Retinal pigment epithelial cell (primary cell): ENCODE measurements around the gene VPS37C.

ENCODE experiments used
- DNase-seq: peaks from one replicate; pipeline ENCODE4 v3.0.0-alpha.2; 2010; ENCODE audit warnings: low read depth
- H3K4me3 ChIP-seq: 2 replicates; pipeline ENCODE4 v1.5.1; 2011; ENCODE audit warnings: mild to moderate bottlenecking, low read length, control low read depth, moderate library complexity
- CTCF ChIP-seq: conservative IDR thresholded peaks from 2 replicates; pipeline ENCODE4 v1.5.1; 2011; ENCODE audit warnings: low read depth, low read length, control low read depth, inconsistent platforms

Gene VPS37C

GRCh38 chr11:61119571-61119970 lies 41.7 kb downstream of the VPS37C start:
- no peak for TF ChIP-seq CTCF
- no peak overlapping the region for H3K4me3 ChIP-seq
- no peak for DNase-seq

GRCh38 chr11:61119055-61119454 lies 42.2 kb downstream of the VPS37C start:
- no peak overlapping the region for H3K4me3 ChIP-seq
- no peak for TF ChIP-seq CTCF
- no peak for DNase-seq

- no peak for TF ChIP-seq CTCF
These were observed 42.8 kb downstream of the VPS37C start for GRCh38 chr11:61118406-61118805.

GRCh38 chr11:61118004-61118403 lies 43.2 kb downstream of the VPS37C start:
- no peak overlapping the region for H3K4me3 ChIP-seq
- no peak for TF ChIP-seq CTCF
- no peak for DNase-seq

More at GRCh38 chr11:61118406-61118805, 42.8 kb downstream of the VPS37C start:
- H3K4me3 ChIP-seq: no peak overlapping the region
- no peak for DNase-seq

GRCh38 chr11:61117168-61117520 lies 44.1 kb downstream of the VPS37C start:
- no peak for DNase-seq
- no peak for TF ChIP-seq CTCF
- no peak overlapping the region for H3K4me3 ChIP-seq

- no peak overlapping the region for H3K4me3 ChIP-seq
- no peak for DNase-seq
- no peak for TF ChIP-seq CTCF
These were observed 44.6 kb downstream of the VPS37C start for GRCh38 chr11:61116426-61117167.

GRCh38 chr11:61115498-61116224 lies 45.6 kb downstream of the VPS37C start:
- no peak for DNase-seq
- no peak overlapping the region for H3K4me3 ChIP-seq
- TF ChIP-seq CTCF: no peak
